HG02642 (cell line): ENCODE data around the gene OPRL1.
"Not testable (repeated sequence)": the region's sequence is repeated elsewhere in the genome, so short reads cannot be mapped to it uniquely, and the experiment has no call there.

Source experiments
- ATAC-seq: cut with Tn5 transposase; IDR thresholded peaks from one replicate; pipeline ENCODE4 v1.9.1; 2021; ENCODE audit warnings: mild to moderate bottlenecking; ENCODE audit not compliant: unreplicated experiment, poor library complexity

Gene OPRL1

DNA sequence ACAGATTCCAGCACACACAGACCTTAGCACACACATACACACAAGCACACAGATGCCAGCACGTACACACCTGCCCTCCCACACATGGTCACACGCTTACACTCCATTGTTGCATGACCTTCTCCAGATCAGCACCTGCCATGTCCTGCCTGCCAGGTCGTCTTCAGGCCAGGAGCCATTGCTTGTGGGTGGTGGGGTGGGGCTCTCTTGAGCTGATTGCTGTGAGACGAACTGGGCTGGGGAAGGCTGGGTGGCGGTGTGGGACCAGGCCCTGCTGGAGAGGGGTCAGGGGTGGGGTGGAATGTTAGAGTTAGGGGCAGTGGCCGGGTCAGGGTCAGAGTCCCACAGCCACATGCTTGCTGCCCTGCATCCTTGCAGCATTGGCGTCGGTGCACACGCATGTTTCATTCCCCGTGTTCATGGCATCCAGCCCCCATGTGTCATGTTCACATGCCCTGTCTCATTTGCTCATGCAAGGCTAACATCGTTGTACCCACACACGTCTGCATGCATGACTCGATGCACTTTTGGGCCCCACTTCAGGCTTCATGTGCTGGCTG is 34.0 kb downstream of the OPRL1 start:
- no peak for ATAC-seq

DNA sequence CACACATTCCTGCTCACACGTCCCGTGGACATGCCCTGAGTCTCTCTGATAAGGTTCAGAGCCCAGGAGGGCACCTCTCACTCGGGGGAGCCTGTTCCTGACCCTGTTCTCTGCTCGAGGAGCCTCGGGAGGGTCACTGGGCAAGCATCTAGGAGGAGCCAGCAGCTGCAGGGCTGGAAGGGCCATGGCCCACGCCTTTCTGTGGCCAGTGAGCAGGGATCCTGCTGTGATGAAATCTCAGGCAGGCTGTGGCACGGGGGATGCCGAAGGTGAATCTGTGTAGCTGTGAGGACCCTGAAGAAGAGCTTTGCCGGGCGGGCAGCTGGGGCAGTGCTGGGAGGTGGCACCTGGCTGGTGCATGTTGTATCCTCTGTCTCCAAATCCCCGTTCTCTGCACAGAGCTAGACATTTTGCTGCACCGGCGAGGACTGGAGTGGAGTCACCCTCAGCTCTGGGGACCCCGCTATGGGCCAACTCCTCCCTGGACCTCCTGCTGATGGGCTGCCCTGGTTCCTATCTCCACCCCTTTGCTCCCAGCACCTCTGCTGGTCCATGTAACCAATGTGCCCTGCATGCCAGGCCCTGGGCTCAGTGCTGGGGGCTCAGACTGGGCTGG is 34.6 kb downstream of the OPRL1 start:
- ATAC-seq, result no peak

DNA sequence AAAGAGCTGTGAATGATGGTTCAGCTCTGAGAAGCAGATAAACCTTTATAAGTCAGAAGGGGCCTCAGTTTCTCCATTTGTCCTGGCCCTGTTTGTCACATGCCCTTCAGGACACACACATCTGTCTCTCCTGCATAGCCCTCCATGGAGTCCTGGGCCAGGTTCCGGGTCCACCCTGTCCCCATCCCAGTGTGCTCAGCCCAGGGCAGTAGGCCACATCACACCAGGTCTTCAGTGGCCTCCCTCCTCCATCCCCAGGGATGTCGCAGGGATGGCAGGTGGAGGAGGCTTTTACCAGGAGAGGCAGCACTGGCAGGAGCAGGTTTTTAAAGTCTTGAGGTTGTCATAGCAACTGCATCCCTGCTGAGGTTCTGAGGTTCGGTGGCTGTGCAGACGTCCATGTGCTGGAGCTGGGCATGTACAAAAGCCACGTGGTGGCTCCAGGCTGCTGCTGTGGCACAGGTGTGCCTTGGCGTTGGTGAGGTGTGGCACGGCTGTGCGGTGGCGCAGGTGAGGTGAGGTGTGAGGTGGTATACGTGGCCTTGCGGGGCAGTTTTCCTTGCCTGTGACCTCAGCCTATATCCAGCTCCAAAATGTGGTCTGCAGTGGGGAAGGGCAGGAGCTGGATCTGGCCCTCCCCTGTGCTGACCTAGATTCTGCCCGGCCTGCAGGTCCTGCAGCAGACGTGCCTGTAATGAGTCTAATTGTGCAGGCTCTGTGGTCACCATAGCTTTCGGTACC is 35.5 kb downstream of the OPRL1 start:
- no peak for ATAC-seq

DNA sequence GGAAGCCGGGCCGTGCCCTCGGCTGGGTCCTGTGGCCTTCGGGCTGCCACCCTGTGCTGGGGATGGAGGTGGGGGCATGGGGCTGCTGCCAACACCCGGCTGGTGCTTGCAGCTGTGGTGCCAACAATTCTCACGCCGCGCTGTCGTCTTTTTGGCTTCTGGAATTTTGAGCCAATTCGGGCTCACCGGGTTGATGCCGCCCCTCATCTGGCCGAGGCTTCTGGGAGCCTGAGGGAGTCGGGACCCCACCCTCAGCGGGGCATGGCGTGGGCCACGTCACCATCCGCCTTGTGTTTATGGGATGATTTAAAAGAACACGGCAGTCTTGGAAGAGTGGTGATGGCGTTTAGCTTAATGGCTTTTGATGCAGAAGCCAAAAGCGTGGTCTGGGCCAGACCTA is 36.1 kb downstream of the OPRL1 start:
- no peak for ATAC-seq

DNA sequence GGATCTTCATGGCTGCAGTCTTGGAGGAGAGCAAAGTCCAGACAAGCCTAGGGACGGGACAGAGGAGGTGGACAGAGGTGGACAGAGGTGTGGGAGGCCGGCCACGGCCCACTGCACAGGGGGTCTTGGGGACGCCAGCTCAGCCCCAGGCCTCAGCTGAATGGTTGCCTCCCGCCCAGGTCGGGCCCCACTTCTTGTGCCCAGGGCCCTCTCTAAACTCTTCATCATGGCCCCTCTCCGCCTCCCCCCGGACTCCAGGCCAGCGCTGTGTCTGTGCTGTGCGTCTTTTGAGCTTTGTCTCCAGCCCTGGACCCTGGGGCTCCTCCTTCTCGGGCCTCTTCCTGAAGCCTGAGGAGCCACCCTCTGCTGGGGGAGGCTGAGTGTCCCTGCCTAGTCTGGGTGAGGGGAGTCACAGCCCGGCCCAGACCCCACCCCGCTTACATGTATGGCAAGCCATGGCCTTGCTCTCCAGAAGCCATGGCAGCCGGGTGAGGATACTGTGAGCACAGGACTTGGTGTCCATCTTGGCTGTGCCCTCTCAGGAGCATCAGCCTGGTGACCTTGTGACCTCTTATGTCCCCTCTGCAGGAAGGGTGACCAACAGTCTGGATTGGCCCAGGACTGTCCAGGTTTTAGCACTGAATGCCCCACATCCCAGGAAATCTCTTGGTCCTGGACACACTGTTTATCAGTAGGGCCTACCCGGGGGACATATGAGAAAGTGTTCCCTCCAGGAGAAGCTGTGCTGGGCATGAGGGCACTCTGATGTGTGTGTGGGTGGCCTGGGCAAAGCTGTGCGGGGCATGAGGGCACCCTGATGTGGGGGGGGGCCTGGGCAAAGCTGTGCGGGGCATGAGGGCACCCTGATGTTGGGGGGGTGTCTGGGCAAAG is 36.9 kb downstream of the OPRL1 start:
- ATAC-seq, result no peak

DNA sequence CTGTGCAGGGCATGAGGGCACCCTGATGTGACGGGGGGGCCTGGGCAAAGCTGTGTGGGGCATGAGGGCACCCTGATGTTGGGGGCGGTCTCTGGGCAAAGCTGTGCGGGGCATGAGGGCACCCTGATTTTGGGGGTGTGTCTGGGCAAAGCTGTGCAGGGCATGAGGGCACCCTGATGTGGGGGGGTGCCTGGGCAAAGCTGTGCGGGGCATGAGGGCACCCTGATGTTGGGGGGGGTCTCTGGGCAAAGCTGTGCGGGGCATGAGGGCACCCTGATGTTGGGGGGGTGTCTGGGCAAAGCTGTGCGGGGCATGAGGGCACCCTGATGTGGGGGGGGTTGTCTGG is 37.5 kb downstream of the OPRL1 start:
- ATAC-seq, result not testable (repeated sequence)

DNA sequence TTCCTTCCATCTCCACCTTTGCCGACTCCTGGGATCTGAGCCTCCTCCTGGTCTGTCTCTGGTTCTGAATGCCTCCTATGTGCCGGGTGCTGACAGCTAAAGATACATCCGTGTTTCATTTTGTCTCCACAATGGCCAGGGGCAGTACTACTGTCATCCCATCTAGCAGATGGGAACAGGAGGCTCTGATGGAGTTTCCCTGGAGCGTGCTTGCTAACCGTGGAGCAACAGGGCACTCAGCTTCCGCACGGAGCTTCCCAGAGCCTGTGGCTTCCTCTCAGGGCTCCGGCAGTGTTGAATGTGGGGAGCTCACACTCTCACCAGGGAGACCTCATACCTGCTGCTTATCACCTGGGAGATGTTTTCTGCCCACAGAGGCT is 39.4 kb downstream of the OPRL1 start:
- ATAC-seq, result no peak

DNA sequence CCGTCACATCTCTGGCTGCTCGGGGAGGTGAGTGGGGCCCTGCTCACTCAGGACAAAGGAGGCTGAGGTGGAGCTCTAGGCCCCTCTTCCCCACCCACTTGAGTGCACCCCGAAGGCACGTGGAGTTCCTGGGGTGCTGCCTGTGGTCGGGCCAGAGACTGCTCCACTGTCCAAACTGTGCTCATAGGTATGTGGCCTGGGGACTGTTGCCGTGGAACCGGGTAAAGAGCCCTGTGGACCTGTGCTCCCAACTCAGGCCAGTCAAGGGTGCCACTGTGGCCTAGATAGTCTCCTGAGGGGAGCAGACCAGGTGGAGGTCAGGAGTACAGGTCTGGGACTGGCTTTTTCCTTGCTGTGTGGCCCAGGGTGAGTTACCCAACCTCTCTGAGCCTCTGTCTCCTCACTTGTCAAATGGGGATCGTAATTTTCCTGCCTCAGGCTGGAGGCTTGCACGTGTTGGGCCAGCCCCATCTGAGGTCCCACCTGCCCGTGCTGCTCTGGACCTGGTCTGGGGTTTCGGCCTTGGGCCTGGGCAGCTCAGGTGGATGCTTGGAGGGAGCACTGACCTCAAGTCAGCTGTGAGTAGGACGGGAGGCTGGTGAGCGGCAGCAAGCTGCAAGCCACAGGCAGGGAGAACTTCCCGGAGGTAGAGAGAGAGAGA is 39.9 kb downstream of the OPRL1 start:
- no peak for ATAC-seq

DNA sequence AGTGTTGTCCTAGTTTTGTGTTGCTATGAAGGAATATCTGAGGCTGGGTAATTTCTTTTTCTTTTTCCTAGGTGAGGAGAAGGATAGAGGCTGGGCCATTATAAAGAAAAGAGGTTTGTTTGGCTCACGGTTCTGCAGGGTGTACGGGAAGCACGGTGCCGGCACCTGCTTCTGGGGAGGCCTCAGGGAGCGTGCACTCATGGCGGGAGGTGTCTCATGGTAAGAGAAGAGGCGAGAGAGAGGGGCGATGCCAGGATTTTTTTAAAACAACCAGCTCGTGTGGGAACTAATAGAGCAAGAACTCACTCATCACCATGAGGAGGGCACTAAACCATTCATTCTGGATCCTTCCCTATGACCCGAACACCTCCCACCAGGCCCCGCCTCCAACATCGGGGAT is 41.7 kb downstream of the OPRL1 start:
- no peak for ATAC-seq

DNA sequence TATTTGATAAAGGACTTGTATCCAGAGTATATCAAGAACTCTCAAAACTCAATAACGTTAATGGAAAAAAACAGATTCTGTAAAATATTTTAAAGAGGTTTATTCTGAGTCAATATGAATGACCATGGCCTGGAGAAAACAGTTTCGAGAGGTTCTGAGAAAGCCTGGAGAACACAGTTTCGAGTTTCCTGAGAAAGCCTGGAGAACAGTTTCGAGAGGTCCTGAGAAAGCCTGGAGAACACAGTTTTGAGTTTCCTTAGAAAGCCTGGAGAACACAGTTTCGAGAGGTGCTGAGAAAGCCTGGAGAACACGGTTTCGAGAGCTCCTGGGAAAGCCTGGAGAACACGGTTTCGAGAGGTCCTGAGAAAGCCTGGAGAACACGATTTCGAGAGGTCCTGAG is 43.0 kb downstream of the OPRL1 start:
- not testable (repeated sequence) for ATAC-seq

DNA sequence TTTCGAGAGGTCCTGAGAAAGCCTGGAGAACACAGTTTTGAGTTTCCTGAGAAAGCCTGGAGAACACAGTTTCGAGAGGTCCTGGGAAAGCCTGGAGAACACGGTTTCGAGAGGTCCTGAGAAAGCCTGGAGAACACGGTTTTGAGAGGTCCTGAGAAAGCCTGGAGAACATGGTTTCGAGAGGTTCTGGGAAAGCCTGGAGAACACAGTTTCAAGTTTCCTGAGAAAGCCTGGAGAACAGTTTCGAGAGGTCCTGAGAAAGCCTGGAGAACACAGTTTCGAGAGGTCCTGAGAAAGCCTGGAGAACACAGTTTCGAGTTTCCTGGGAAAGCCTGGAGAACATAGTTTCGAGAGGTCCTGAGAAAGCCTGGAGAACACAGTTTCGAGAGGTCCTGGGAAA is 43.6 kb downstream of the OPRL1 start:
- not testable (repeated sequence) for ATAC-seq

DNA sequence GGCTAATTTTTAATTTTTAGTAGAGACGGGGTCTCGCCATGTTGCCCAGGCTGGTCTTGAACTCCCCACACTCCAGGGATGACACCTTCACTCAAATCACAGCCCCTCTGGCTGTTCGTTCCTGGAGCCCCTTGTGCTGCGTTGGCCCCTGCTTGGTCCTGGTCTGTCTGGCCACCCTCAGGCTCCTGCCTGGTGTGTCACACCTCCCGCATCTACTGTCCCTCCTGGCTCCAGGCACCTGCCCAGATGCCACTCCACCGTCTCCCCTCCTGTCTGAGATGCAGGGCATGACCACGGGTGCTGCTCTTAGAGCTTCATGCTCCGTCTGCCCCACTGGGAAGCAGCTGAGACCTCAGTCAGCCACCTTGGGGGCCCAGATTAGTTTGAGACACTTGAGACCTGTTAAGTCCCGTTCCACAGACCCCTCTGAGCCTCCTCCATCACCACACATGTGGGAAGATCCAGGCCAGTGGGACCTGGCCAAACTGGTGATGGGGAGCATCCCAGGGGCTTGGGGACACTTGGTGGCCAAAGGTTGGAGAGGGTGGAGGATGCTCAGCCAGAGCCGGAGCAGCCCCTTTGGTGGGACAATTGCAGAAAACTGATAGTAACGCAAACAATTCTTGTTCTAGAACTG is 49.4 kb downstream of the OPRL1 start:
- ATAC-seq, result no peak

DNA sequence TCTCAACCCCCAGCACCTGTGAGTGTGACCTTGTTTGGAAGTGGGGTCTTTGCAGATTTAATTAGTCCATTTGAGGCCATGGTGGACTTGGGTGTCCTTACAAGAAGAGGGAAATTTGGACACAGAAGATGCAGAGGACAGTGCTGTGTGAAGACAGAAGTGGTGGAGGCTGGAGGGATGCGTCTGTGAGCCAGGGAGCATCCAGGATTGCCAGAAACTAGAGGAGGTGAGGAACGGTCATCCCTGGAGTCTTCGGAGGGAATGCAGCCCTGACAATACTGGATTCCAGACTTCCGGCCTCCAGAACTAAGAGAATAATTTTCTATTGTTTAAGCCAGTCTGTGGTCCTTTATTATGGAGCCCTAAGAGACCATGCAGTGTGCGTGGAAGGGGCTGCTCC is 50.4 kb downstream of the OPRL1 start:
- ATAC-seq, result no peak

DNA sequence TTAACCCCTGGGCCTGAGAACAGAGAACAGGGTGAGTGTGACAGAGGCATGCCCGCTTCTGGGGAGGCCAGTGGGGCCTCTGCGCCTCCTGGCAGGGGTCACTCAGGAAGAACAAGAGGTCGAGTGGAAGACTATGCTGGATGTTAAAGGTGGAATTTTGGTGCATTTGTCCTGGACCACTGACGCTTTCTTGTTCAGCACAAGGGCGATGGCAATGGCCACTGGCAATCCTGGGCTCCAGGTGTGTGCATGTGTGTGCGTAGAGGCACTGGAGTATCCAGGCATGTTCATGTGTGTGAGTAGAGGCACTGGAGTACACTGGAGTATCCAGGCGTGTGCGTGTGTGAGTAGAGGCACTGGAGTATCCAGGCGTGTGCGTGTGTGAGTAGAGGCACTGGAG is 51.0 kb downstream of the OPRL1 start:
- ATAC-seq, result no peak

DNA sequence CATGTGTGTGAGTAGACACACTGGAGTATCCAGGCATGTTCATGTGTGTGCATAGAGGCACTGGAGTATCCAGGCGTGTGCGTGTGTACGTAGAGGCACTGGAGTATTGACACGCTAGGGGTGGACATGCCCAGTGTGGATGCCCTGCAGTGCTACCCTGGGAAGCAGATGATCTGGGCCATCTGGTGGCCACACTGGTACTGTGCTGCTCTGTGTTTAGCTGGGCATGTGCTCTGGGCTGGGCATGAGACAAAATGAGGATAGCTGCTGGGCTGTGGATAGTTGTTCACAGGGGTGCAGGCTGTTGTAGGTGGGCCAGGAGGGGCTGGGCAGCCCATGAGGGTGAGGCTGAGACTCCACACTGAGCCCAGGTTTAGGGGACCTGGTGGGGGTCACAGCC is 51.5 kb downstream of the OPRL1 start:
- ATAC-seq, result no peak

DNA sequence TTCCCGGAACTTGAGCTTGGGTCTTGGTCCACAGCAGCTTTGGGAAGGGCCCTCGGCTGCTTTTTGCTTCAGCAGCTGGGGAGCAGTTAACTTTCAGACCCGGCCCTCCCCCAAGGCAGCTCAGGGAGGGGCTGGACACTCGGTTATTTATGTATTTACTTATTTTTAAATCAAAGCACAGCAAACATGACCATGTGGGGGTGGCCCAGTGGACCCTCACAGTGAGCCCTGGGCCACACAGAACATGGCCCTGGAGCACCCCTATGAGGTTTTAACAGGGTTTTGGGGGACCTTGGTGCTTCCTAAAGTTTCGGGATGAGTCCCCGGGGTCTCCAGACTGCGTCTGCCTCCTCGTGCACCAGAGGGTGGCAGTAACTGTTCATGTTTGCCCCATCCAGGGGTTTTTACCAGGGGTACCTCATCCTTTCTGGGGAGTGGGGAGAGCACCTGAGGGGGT is 54.1 kb downstream of the OPRL1 start:
- ATAC-seq, result no peak

DNA sequence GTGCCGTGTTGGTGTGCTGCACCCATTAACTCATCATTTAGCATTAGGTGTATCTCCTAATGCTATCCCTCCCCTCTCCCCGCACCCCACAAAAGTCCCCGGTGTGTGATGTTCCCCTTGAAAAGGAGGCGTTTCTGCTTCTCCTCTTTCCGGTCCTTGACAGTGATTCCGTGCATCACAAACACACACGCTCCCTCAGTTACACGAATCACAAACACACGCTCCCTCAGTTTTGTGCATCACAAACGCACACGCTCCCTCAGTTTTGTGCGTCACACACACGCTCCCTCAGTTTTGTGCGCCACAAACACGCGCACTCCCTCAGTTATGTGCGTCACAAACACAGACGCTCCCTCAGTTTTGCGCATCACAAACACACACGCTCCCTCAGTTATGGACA is 54.9 kb downstream of the OPRL1 start:
- not testable (repeated sequence) for ATAC-seq

DNA sequence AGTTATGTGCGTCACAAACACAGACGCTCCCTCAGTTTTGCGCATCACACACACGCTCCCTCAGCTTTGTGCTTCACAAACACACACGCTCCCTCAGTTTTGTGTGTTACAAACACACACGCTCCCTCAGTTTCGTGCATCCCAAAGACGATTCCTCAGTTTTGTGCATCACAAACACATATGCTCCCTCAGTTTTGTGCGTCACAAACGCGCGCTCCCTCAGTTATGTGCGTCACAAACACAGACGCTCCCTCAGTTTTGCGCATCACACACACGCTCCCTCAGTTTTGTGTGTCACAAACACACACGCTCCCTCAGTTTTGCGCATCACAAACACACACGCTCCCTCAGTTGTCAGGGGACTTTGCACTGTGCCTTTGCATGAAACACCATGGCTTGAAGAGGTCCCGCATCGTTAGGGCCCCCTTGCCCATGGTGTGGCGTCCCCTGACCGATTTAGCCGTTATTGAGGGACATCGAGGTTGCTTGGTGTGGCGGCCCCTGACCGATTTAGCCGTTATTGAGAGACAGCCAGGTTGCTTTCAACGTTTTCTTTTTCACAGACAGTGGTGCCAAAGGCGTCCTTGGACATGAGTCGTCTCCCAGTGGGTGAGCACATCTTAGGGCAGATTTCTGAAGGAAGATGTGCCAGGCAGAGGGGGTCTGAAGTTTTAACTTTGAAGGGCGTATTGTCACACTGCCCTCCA is 56.3 kb downstream of the OPRL1 start:
- ATAC-seq, result no peak

DNA sequence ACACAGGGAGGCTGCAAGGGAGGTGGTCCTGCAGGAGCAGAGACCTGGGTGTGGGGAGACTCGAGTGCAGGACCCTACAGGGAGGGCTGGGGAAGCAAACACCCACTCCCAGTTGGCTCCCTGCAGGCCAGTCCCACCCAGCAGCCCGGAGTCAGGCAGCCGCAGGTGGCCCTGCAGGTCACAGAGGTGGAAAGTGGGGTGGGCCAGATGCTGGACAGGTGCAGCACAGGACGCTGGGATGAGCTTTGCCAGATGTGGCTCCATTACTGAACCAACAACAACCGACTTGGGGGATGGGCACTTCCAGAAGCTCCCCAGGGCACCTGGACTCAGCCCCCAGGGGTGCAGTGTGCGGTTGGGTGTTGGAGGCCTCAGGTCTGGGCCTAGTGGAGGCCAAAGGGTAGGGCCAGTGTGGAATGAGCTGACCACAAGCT is 57.7 kb downstream of the OPRL1 start:
- no peak for ATAC-seq
